ENCODE data around the gene WFIKKN2.

The WFIKKN2 gene

GRCh38 chr17:50808888-50809287 lies 26.5 kb upstream of the WFIKKN2 start:
- TF ChIP-seq, protein P1, sequence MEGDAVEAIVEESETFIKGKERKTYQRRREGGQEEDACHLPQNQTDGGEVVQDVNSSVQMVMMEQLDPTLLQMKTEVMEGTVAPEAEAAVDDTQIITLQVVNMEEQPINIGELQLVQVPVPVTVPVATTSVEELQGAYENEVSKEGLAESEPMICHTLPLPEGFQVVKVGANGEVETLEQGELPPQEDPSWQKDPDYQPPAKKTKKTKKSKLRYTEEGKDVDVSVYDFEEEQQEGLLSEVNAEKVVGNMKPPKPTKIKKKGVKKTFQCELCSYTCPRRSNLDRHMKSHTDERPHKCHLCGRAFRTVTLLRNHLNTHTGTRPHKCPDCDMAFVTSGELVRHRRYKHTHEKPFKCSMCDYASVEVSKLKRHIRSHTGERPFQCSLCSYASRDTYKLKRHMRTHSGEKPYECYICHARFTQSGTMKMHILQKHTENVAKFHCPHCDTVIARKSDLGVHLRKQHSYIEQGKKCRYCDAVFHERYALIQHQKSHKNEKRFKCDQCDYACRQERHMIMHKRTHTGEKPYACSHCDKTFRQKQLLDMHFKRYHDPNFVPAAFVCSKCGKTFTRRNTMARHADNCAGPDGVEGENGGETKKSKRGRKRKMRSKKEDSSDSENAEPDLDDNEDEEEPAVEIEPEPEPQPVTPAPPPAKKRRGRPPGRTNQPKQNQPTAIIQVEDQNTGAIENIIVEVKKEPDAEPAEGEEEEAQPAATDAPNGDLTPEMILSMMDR (IDR thresholded peaks at IDR 0.05; ENCODE audit: borderline replicate concordance, insufficient read depth, low read depth, low read length) = no peak
- no peak overlapping the region for H3K4me3 ChIP-seq (ENCODE audit: low read depth, low read length)

GRCh38 chr17:50813583-50813982 lies 21.8 kb upstream of the WFIKKN2 start:
- H3K4me3 ChIP-seq (ENCODE audit: low read depth, low read length) = no peak overlapping the region
- TF ChIP-seq, protein P1 (IDR thresholded peaks at IDR 0.05; ENCODE audit: borderline replicate concordance, insufficient read depth, low read depth, low read length) = no peak

- TF ChIP-seq, protein P1 (IDR thresholded peaks at IDR 0.05; ENCODE audit: borderline replicate concordance, insufficient read depth, low read depth, low read length) = no peak
- no peak overlapping the region for H3K4me3 ChIP-seq (ENCODE audit: low read depth, low read length)
Measured at GRCh38 chr17:50815400-50815799, 20.0 kb upstream of the WFIKKN2 start.

DNA sequence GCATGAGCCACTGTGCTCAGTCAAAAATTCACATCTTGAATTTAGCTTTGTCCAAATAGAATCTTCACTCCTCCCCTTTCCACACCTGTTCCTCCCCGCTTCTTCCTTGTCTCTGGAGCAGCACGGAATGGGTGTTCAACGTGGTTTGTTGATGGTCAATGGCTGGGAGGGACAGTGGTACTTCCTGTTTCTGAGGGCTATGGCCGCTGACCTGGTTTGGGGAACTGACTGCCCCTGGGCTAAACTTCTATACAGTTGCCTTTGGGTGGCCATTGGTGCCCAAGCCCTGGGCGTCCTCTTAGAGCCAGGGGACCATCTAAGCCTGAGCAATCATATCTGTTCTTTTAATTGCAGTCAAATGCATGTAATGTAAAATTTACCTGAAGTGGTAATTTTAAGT lies 19.1 kb upstream of the WFIKKN2 start:
- no peak overlapping the region for H3K4me3 ChIP-seq (ENCODE audit: low read depth, low read length)
- TF ChIP-seq, protein P1 (IDR thresholded peaks at IDR 0.05; ENCODE audit: borderline replicate concordance, insufficient read depth, low read depth, low read length) = no peak

DNA sequence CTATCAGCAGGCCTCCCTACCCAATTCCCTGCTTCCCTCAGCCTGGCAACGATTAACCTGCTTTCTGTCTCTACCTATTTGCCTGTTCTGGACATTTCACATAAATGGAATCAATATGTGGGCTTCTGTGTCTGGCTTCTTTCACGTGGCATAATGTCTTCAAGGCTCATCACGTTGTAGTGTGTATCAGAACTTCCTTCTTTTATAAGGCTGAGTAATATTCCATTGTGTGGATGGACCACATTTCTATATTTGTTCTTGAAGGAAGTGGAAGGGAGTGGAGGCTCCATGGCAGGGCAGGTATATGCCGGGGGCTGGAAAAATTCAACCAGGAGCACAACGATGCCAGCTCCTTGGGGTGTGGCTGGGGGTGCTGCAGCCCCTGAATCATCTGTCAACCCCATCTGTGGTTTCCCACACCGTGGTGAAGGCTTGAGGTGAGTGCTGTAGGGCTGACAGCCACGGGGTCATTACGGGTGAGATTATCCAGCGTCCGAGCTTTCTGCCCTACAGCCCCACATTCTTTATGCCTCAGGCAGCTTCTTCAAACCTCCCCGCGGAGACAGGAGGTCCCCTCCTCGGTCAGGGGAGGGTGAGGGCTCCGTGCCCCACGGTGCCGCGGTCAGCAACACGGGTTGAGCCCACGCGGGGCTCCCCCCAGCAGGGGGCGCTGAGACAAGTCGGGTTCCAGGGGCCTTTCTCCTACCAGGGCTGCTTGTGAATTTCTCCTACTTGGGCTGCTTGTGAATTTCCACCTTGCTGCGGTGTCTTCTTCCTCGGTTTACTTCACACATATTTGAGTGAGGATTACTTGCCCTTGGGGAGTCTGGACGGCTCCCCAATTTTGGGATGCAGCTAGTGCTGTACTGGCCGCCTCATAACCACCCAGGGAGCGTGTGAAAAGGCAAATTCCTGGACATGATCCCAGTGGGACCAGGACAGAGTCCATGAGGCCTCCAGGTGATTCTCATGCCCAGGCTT lies 18.3 kb upstream of the WFIKKN2 start:
- no peak overlapping the region for H3K4me3 ChIP-seq (ENCODE audit: low read depth, low read length)

GRCh38 chr17:50817838-50818237 lies 17.5 kb upstream of the WFIKKN2 start:
- TF ChIP-seq, protein P1 (IDR thresholded peaks at IDR 0.05; ENCODE audit: borderline replicate concordance, insufficient read depth, low read depth, low read length) = no peak
- H3K4me3 ChIP-seq (ENCODE audit: low read depth, low read length) = no peak overlapping the region

More for the DNA sequence above, 18.3 kb upstream of the WFIKKN2 start:
- TF ChIP-seq, protein P1 (IDR thresholded peaks at IDR 0.05; ENCODE audit: borderline replicate concordance, insufficient read depth, low read depth, low read length) = peak; percentile 92

GRCh38 chr17:50818261-50818660 lies 17.1 kb upstream of the WFIKKN2 start:
- H3K4me3 ChIP-seq (ENCODE audit: low read depth, low read length) = no peak overlapping the region
- TF ChIP-seq, protein P1 (IDR thresholded peaks at IDR 0.05; ENCODE audit: borderline replicate concordance, insufficient read depth, low read depth, low read length) = no peak
